HG03280 (cell line): Measurements from ENCODE around the gene PTPA.

Experiments used
- ATAC-seq: cut with Tn5 transposase; IDR thresholded peaks from one replicate; pipeline ENCODE4 v1.9.1; 2021; ENCODE audit warnings: mild to moderate bottlenecking, moderate library complexity; ENCODE audit not compliant: unreplicated experiment

Gene PTPA

GRCh38 chr9:129110740-129111527 is at the start of gene PTPA, which contains the start of gene CRAT:
Gene PTPA, plus strand, starts transcription at chr9:129111415. Its CDS starts 186 bp downstream, at chr9:129111601.
Gene CRAT, minus strand, starts transcription at chr9:129110793. Its CDS starts 284 bp downstream, at chr9:129110509.
- peak; percentile 86 for ATAC-seq

GRCh38 chr9:129063061-129063460 is 48.2 kb upstream of the PTPA start:
- no peak for ATAC-seq

- no peak for ATAC-seq
These were observed 46.7 kb upstream of the PTPA start for GRCh38 chr9:129064499-129064908.

- no peak for ATAC-seq
These were observed 43.1 kb upstream of the PTPA start for GRCh38 chr9:129068110-129068509.

GRCh38 chr9:129068990-129069861 is 42.0 kb upstream of the PTPA start:
- ATAC-seq: no peak

- no peak for ATAC-seq
These were observed 41.2 kb upstream of the PTPA start for GRCh38 chr9:129069862-129070641.

- ATAC-seq: no peak
These were observed 40.3 kb upstream of the PTPA start for GRCh38 chr9:129070696-129071525.

- ATAC-seq: no peak
These were observed 39.6 kb upstream of the PTPA start for GRCh38 chr9:129071526-129072126.

- no peak for ATAC-seq
These were observed 39.0 kb upstream of the PTPA start for GRCh38 chr9:129072171-129072570.

- no peak for ATAC-seq
These were observed 37.8 kb upstream of the PTPA start for GRCh38 chr9:129073404-129073803.

- no peak for ATAC-seq
These were observed 37.1 kb upstream of the PTPA start for GRCh38 chr9:129074106-129074505.

GRCh38 chr9:129075996-129076639 is 35.1 kb upstream of the PTPA start:
- no peak for ATAC-seq

GRCh38 chr9:129076640-129077037 is 34.6 kb upstream of the PTPA start:
- no peak for ATAC-seq

GRCh38 chr9:129077236-129077635 is 34.0 kb upstream of the PTPA start:
- no peak for ATAC-seq

- ATAC-seq: no peak
These were observed 32.3 kb upstream of the PTPA start for GRCh38 chr9:129078691-129079503.

GRCh38 chr9:129079829-129080228 is 31.4 kb upstream of the PTPA start:
- ATAC-seq: no peak

- ATAC-seq: no peak
These were observed 31.0 kb upstream of the PTPA start for GRCh38 chr9:129080298-129080600.

- peak; percentile 95 for ATAC-seq
These were observed 30.4 kb upstream of the PTPA start, which contains the start of gene DOLPP1 for GRCh38 chr9:129080601-129081387. Gene DOLPP1, plus strand, starts transcription at chr9:129081111. Its CDS starts 21 bp downstream, at chr9:129081132.
